IMR-90 (cell line): ENCODE results near the gene SLC2A11. TPM values are rescaled to one million over a fixed set of nuclear protein-coding genes. Genes with fewer than 3 reads are reported as not detected.
A peak's percentile ranks its signal among the peaks of the same experiment; 100 is the strongest.

Source experiments
- ATAC-seq: fragments of 200-7000 bp; cut with Tn5 transposase; 2 replicates; pipeline ENCODE4 v1.9.1; 2020; ENCODE audit warnings: low read depth, mild to moderate bottlenecking, moderate library complexity
- BruUV-seq: library from RNA; stranded (reverse); fragments of 400-500 nt; replicated peaks from 2 replicates; lab custom pipeline; 2021; lab: Mats Ljungman, UMichigan
- CTCF ChIA-PET: fragments of 300-600 bp; formaldehyde crosslinking; extraction: SDS; loops from one replicate; lab custom pipeline; 2021; ENCODE audit warnings: antibody characterized with exemption; lab: Yijun Ruan, JAX
- POLR2A ChIA-PET: fragments of 300-600 bp; sonication (Branson Sonifier 250); formaldehyde crosslinking; loops from one replicate; lab custom pipeline; 2022; ENCODE audit warnings: antibody characterized with exemption; ENCODE audit not compliant: unreplicated experiment; lab: Charles Lee
- DNase-seq: peaks from one replicate; pipeline ENCODE4 v3.0.0; 2013
- H2AFZ ChIP-seq: replicated peaks from 2 replicates; pipeline ENCODE3; 2013; ENCODE audit warnings: low read length, mild to moderate bottlenecking; ENCODE audit not compliant: poor library complexity
- H2AK5ac ChIP-seq: 2 replicates; pipeline ENCODE4 v1.6.1; 2013; ENCODE audit warnings: low read depth, low read length, inconsistent platforms
- H2AK9ac ChIP-seq: replicated peaks from 2 replicates; pipeline ENCODE3; 2013; ENCODE audit warnings: mild to moderate bottlenecking, low read depth, low read length, moderate library complexity; ENCODE audit not compliant: poor library complexity
- H2BK120ac ChIP-seq: 2 replicates; pipeline ENCODE4 v1.6.1; 2013; ENCODE audit warnings: low read depth, low read length, inconsistent platforms
- H2BK15ac ChIP-seq: 3 replicates; pipeline ENCODE4 v1.6.1; 2013; ENCODE audit warnings: low read depth, low read length, inconsistent platforms
- H2BK20ac ChIP-seq: 2 replicates; pipeline ENCODE4 v1.6.1; 2013; ENCODE audit warnings: low read depth, mild to moderate bottlenecking, inconsistent platforms, low read length, moderate library complexity
- H2BK5ac ChIP-seq: 2 replicates; pipeline ENCODE4 v1.6.1; 2013; ENCODE audit warnings: mild to moderate bottlenecking, low read depth, low read length, inconsistent platforms; ENCODE audit not compliant: poor library complexity, severe bottlenecking
- H3K14ac ChIP-seq: replicated peaks from 2 replicates; pipeline ENCODE4 v1.6.1; 2013; ENCODE audit warnings: low read depth, low read length, inconsistent platforms
- H3K18ac ChIP-seq: 2 replicates; pipeline ENCODE4 v1.6.1; 2013; ENCODE audit warnings: low read depth, low read length, control low read depth
- H3K23ac ChIP-seq: 2 replicates; pipeline ENCODE4 v1.6.1; 2013; ENCODE audit warnings: low read depth, low read length, inconsistent platforms
- H3K27ac ChIP-seq: 2 replicates; pipeline ENCODE4 v1.5.1; 2013; ENCODE audit warnings: mild to moderate bottlenecking, control low read depth, low read length; ENCODE audit not compliant: insufficient read depth
- H3K27me3 ChIP-seq: 2 replicates; pipeline ENCODE4 v1.6.1; 2013; ENCODE audit warnings: low read length; ENCODE audit not compliant: control insufficient read depth, insufficient read depth
- H3K36me3 ChIP-seq: 2 replicates; pipeline ENCODE4 v1.6.1; 2013; ENCODE audit warnings: low read length, mixed read lengths; ENCODE audit not compliant: control insufficient read depth, insufficient read depth
- H3K4ac ChIP-seq: 2 replicates; pipeline ENCODE4 v1.6.1; 2013; ENCODE audit warnings: low read depth, low read length, inconsistent platforms
- H3K4me1 ChIP-seq: 2 replicates; pipeline ENCODE4 v1.6.1; 2013; ENCODE audit warnings: low read length, mixed read lengths; ENCODE audit not compliant: control insufficient read depth, insufficient read depth
- H3K4me2 ChIP-seq: 2 replicates; pipeline ENCODE4 v1.6.1; 2013; ENCODE audit warnings: low read depth, mild to moderate bottlenecking, control low read depth, low read length, moderate library complexity
- H3K4me3 ChIP-seq: 2 replicates; pipeline ENCODE4 v1.5.1; 2013; ENCODE audit warnings: low read depth, mild to moderate bottlenecking, control low read depth, low read length, moderate library complexity; ENCODE audit not compliant: insufficient read depth
- H3K56ac ChIP-seq: 2 replicates; pipeline ENCODE4 v1.6.1; 2013; ENCODE audit warnings: low read length, inconsistent platforms; ENCODE audit not compliant: insufficient read depth; ENCODE audit errors: extremely low read depth
- H3K79me1 ChIP-seq, 2 experiments: 2 replicates each; pipeline ENCODE4 v1.6.1; 2013; ENCODE audit warnings: low read length in 2 of 2, inconsistent platforms in 1 of 2, low read depth in 1 of 2
- H3K9ac ChIP-seq: 2 replicates; pipeline ENCODE4 v1.6.1; 2013; ENCODE audit warnings: low read depth, low read length, control low read depth
- H3K9me1 ChIP-seq: 2 replicates; pipeline ENCODE4 v1.6.1; 2013; ENCODE audit warnings: low read length, inconsistent platforms; ENCODE audit not compliant: insufficient read depth
- H3K9me3 ChIP-seq: 2 replicates; pipeline ENCODE4 v1.6.1; 2013; ENCODE audit warnings: low read length; ENCODE audit not compliant: control insufficient read depth, insufficient read depth
- H4K20me1 ChIP-seq: 2 replicates; pipeline ENCODE4 v1.6.1; 2013; ENCODE audit warnings: low read length, inconsistent platforms; ENCODE audit not compliant: insufficient read depth
- H4K5ac ChIP-seq: 2 replicates; pipeline ENCODE4 v1.6.1; 2013; ENCODE audit warnings: mild to moderate bottlenecking, low read depth, low read length, control low read depth
- H4K8ac ChIP-seq, 2 experiments: 2 replicates each; pipeline ENCODE4 v1.6.1; 2013; ENCODE audit warnings: low read depth in 2 of 2, low read length in 2 of 2, control low read depth in 1 of 2, inconsistent platforms in 1 of 2
- H4K91ac ChIP-seq: 2 replicates; pipeline ENCODE4 v1.6.1; 2013; ENCODE audit warnings: low read depth, low read length, inconsistent platforms; ENCODE audit not compliant: insufficient read depth
- BHLHE40 ChIP-seq: fragments of 150-350 bp; IDR thresholded peaks from 2 replicates; pipeline ENCODE4 v1.6.1; 2016; ENCODE audit warnings: mild to moderate bottlenecking, low read depth, low read length
- CEBPB ChIP-seq: IDR thresholded peaks from 2 replicates; pipeline ENCODE4 v1.6.1; 2012; ENCODE audit warnings: low read depth, low read length, improper control_type of control experiment
- FOS ChIP-seq: fragments of 150-350 bp; IDR thresholded peaks from 2 replicates; pipeline ENCODE4 v1.6.1; 2016; ENCODE audit warnings: low read depth, low read length
- MAFK ChIP-seq: IDR thresholded peaks from 2 replicates; pipeline ENCODE4 v1.6.1; 2012; ENCODE audit warnings: low read depth, low read length, improper control_type of control experiment
- MXI1 ChIP-seq: IDR thresholded peaks from 2 replicates; pipeline ENCODE4 v1.6.1; 2012; ENCODE audit warnings: low read depth, mild to moderate bottlenecking, low read length, moderate library complexity, borderline replicate concordance
- POLR2A ChIP-seq: IDR thresholded peaks from 2 replicates; pipeline ENCODE4 v1.6.1; 2012; ENCODE audit warnings: mild to moderate bottlenecking, low read depth, low read length
- RAD21 ChIP-seq: IDR thresholded peaks from 2 replicates; pipeline ENCODE4 v1.6.1; 2012; ENCODE audit warnings: low read length, improper control_type of control experiment
- SMC3 ChIP-seq: fragments of 150-350 bp; IDR thresholded peaks from 2 replicates; pipeline ENCODE4 v1.6.1; 2016; ENCODE audit warnings: low read depth, mild to moderate bottlenecking, antibody characterized with exemption, low read length, moderate library complexity
- WGBS, 2 experiments: methylation state at CpG; one replicate each; pipeline versions ENCODE4 v1.1.5 to v1.1.7; 2013; ENCODE audit warnings: missing lambda C conversion rate in 2 of 2; ENCODE audit not compliant: insufficient read length in 1 of 2; ENCODE audit errors: extremely low coverage in 2 of 2; 5-methylcytosine and 5-hydroxymethylcytosine counted together
- dilution Hi-C: fragments of 300-500 bp; cut with HindIII; formaldehyde crosslinking; loops from one replicate; pipeline ENCODE4 v1.14.3; 2018; ENCODE audit warnings: low sequenced_read_pairs; ENCODE audit not compliant: unreplicated experiment
- in situ Hi-C: fragments of 300-500 bp; cut with MboI; formaldehyde crosslinking; loops from 3 replicates; pipeline ENCODE4 v1.14.3; 2019; ENCODE audit warnings: low sequenced_read_pairs, inconsistent platforms, mixed read lengths
- intact Hi-C: fragments of 100-400 bp; cut with micrococcal nuclease; formaldehyde crosslinking; loops from 2 replicates; pipeline ENCODE4 v1.10.0; 2022
- polyA plus RNA-seq, 3 experiments: library from polyadenylated mRNA; depleted of rRNA; stranded (reverse); fragments of >200 nt; gene quantifications; 2 replicates each; pipeline ENCODE4 v1.2.3, GENCODE V29; 2012; ENCODE audit warnings: low replicate concordance in 1 of 3
- total RNA-seq: library from RNA; depleted of rRNA; stranded (reverse); fragments of >200 nt; gene quantifications from 2 replicates; pipeline ENCODE4 v1.2.3, GENCODE V29; 2012
- TF ChIP-seq, protein P1 (sequence below): fragments of 150-350 bp; IDR thresholded peaks from 2 replicates; pipeline ENCODE4 v1.6.1; 2017; ENCODE audit warnings: mild to moderate bottlenecking, antibody characterized with exemption, low read length, low read depth
- TF ChIP-seq, protein P2 (sequence below): fragments of 150-350 bp; IDR thresholded peaks from 2 replicates; pipeline ENCODE4 v1.6.1; 2016; ENCODE audit warnings: low read depth, mild to moderate bottlenecking, low read length, moderate library complexity, borderline replicate concordance

The SLC2A11 gene
- total and polyA plus RNA-seq, 2 of the 4 experiments (the other 2 are of a cell fraction), result 3.2 to 8.7 TPM

- ChIA-PET POLR2A (no interaction called here), CTCF (interaction anchor here (0.6 to 1.4 kb wide), 3 partner anchors 75 to 118 kb away, joined by 3 to 8 read pairs (median 4); no protein-coding TSS in a partner anchor)
- Histone ChIP-seq H4K5ac (no peak overlapping the region), H3K4me1 (peaks cover 19% of the 10 kb centered on the region), H4K91ac (peak overlapping the region; percentile 32), H2BK5ac (no peak overlapping the region), H4K20me1 (no peaks in the 10 kb centered on the region), H2BK20ac (peak overlapping the region; percentile 16; the same call in 1 of the 2 replicates), H3K4me3 (no peak overlapping the region), H3K9me3 (no peaks in the 10 kb centered on the region), H3K23ac (peak overlapping the region; percentile 63; the same call in 1 of the 2 replicates), H3K9me1 (no peaks in the 10 kb centered on the region), H3K27ac (no peak overlapping the region), H3K36me3 (no peaks in the 10 kb centered on the region), H4K8ac (peak overlapping the region in 1 of 2 experiments; percentile 80; a peak in 2 of 4 replicates), H3K4ac (peak overlapping the region; percentile 78), H3K18ac (no peak overlapping the region), H3K9ac (no peak overlapping the region), H2BK120ac (peak overlapping the region; percentile 59; the same call in 1 of the 2 replicates), H2AK5ac (peak overlapping the region; percentile 61), H3K79me1 (no peaks in the 10 kb centered on the region), H3K4me2 (no peak overlapping the region), H3K14ac (peak overlapping the region; percentile 52), H2AK9ac (peak overlapping the region; percentile 69), H3K56ac (no peak overlapping the region), H2BK15ac (peak overlapping the region; percentile 64; the same call in 1 of the 3 replicates), H2AFZ (peak overlapping the region; percentile 78), H3K27me3 (no peaks in the 10 kb centered on the region; the same call in 1 of the 2 replicates)
- TF ChIP-seq CEBPB (no peak), SMC3 (no peak), POLR2A (no peak), MXI1 (no peak), MAFK (no peak), FOS (no peak), RAD21 (no peak), BHLHE40 (no peak)
- TF ChIP-seq, protein P1, sequence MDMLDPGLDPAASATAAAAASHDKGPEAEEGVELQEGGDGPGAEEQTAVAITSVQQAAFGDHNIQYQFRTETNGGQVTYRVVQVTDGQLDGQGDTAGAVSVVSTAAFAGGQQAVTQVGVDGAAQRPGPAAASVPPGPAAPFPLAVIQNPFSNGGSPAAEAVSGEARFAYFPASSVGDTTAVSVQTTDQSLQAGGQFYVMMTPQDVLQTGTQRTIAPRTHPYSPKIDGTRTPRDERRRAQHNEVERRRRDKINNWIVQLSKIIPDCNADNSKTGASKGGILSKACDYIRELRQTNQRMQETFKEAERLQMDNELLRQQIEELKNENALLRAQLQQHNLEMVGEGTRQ, result no peak
- TF ChIP-seq, protein P2, sequence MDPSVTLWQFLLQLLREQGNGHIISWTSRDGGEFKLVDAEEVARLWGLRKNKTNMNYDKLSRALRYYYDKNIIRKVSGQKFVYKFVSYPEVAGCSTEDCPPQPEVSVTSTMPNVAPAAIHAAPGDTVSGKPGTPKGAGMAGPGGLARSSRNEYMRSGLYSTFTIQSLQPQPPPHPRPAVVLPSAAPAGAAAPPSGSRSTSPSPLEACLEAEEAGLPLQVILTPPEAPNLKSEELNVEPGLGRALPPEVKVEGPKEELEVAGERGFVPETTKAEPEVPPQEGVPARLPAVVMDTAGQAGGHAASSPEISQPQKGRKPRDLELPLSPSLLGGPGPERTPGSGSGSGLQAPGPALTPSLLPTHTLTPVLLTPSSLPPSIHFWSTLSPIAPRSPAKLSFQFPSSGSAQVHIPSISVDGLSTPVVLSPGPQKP, result no peak
- ATAC-seq (no peak), DNase-seq (no peak)
- in situ Hi-C loops, result loop anchor here (10.0 kb wide), 1 partner anchor 321 kb away; no protein-coding TSS in a partner anchor
- dilution Hi-C loops, result no loop called here
- BruUV-seq, result no TSS peak
- WGBS, 2 experiments, result 73% methylated on average over 5 of the region's 7 CpGs; no CpG with 5 or more reads in 1 of the 2 experiments
- intact Hi-C loops, result loop anchor here (5.0 kb wide), 3 partner anchors 74 to 304 kb away; partner anchors contain the start of gene MMP11
Measured at GRCh38 chr22:23846081-23846469, 11.6 kb upstream of the SLC2A11 start.
